H1 (cell line): ENCODE measurements around the gene CCL22. TPM values are rescaled to one million over a fixed set of nuclear protein-coding genes. Genes with fewer than 3 reads are reported as not detected.
A peak's percentile ranks its signal among the peaks of the same experiment; 100 is the strongest.

Experiments
- CTCF ChIA-PET: fragments of 300-600 bp; sonication (Branson Sonifier 250); formaldehyde crosslinking; loops from one replicate; lab custom pipeline; 2021; ENCODE audit not compliant: partially characterized antibody; lab: Charles Lee
- POLR2A ChIA-PET: fragments of 300-600 bp; sonication (Branson Sonifier 250); formaldehyde crosslinking; loops from one replicate; lab custom pipeline; 2021; ENCODE audit warnings: inconsistent platforms; ENCODE audit not compliant: partially characterized antibody; lab: Charles Lee
- DNase-seq, 2 experiments: peaks; one replicate each; pipeline versions ENCODE4 v3.0.0 to v3.0.0-alpha.2; 2010 to 2022; ENCODE audit warnings: low spot score in 2 of 2, low read depth in 1 of 2, mixed read lengths in 1 of 2
- FAIRE-seq: peaks from 2 replicates; lab custom pipeline; 2011; peaks lifted over from hg19 to GRCh38; lab: Jason Lieb, UNC
- H2AFZ ChIP-seq: 2 replicates; pipeline ENCODE4 v1.8.1; 2012; ENCODE audit warnings: low read length, inconsistent platforms
- H2AK5ac ChIP-seq: 2 replicates; pipeline ENCODE4 v1.6.1; 2013; ENCODE audit warnings: low read depth, low read length
- H2BK120ac ChIP-seq: replicated peaks from 2 replicates; pipeline ENCODE3; 2013; ENCODE audit warnings: low read depth, low read length, inconsistent platforms
- H2BK12ac ChIP-seq: 2 replicates; pipeline ENCODE4 v1.6.1; 2013; ENCODE audit warnings: low read depth, low read length
- H2BK15ac ChIP-seq: 2 replicates; pipeline ENCODE4 v1.6.1; 2013; ENCODE audit warnings: low read length
- H2BK20ac ChIP-seq: 2 replicates; pipeline ENCODE4 v1.6.1; 2013; ENCODE audit warnings: low read length
- H2BK5ac ChIP-seq: 2 replicates; pipeline ENCODE4 v1.6.1; 2013; ENCODE audit warnings: low read depth, low read length
- H3K14ac ChIP-seq: 2 replicates; pipeline ENCODE4 v1.6.1; 2013; ENCODE audit warnings: inconsistent platforms; ENCODE audit not compliant: insufficient read length
- H3K18ac ChIP-seq: 2 replicates; pipeline ENCODE4 v1.6.1; 2013; ENCODE audit warnings: low read length; ENCODE audit errors: extremely low read depth
- H3K23ac ChIP-seq: 2 replicates; pipeline ENCODE4 v1.6.1; 2013; ENCODE audit warnings: inconsistent platforms; ENCODE audit not compliant: insufficient read length
- H3K23me2 ChIP-seq: 2 replicates; pipeline ENCODE4 v1.6.1; 2013; ENCODE audit warnings: low read depth, low read length
- H3K27ac ChIP-seq: 2 replicates; pipeline ENCODE4 v1.6.1; 2011; ENCODE audit warnings: low read depth, low read length, inconsistent platforms
- H3K27me3 ChIP-seq, 4 experiments: replicated peaks in 1 of 4; 1 replicate in 1 of 4; 2 replicates in 3 of 4; pipeline versions ENCODE4 v1.6.1 to v1.8.1; 2011 to 2013; ENCODE audit warnings: low read length in 3 of 4, mild to moderate bottlenecking in 3 of 4, inconsistent platforms in 2 of 4, mixed read lengths in 2 of 4, moderate library complexity in 1 of 4; ENCODE audit not compliant: control insufficient read depth in 3 of 4, insufficient read depth in 3 of 4; ENCODE audit errors: extremely low read depth in 1 of 4
- H3K36me3 ChIP-seq, 4 experiments: 2 replicates each; pipeline versions ENCODE4 v1.6.1 to v1.8.1; 2011 to 2013; ENCODE audit warnings: mild to moderate bottlenecking in 4 of 4, low read length in 3 of 4, moderate library complexity in 2 of 4, control low read depth in 1 of 4, inconsistent platforms in 1 of 4; ENCODE audit not compliant: insufficient read depth in 4 of 4, control insufficient read depth in 2 of 4
- H3K4ac ChIP-seq: replicated peaks from 2 replicates; pipeline ENCODE3; 2013; ENCODE audit warnings: low read length, low read depth, mixed read lengths, inconsistent platforms; ENCODE audit not compliant: insufficient read length
- H3K4me1 ChIP-seq, 4 experiments: replicated peaks in 1 of 4; 1 replicate in 1 of 4; 2 replicates in 3 of 4; pipeline versions ENCODE4 v1.6.1 to v1.8.1; 2011 to 2013; ENCODE audit warnings: low read length in 3 of 4, inconsistent platforms in 2 of 4, mixed read lengths in 1 of 4; ENCODE audit not compliant: insufficient read depth in 4 of 4, control insufficient read depth in 3 of 4
- H3K4me2 ChIP-seq, 2 experiments: 2 replicates each; pipeline versions ENCODE4 v1.6.1 to v1.8.1; 2011 to 2013; ENCODE audit warnings: low read depth in 2 of 2, low read length in 2 of 2, control low read depth in 1 of 2, inconsistent platforms in 1 of 2, mild to moderate bottlenecking in 1 of 2; ENCODE audit not compliant: insufficient read depth in 1 of 2
- H3K4me3 ChIP-seq, 4 experiments: fragments of 200-600, 300-600 bp in 1 of 4; sonication (generic), shearing (Covaris generic), sonication (Bioruptor Twin) in 1 of 4; 2 replicates each; pipeline versions ENCODE4 v1.5.1 to v1.8.1; 2011 to 2016; ENCODE audit warnings: low read length in 4 of 4, low read depth in 3 of 4, control low read depth in 2 of 4, inconsistent platforms in 2 of 4, mild to moderate bottlenecking in 2 of 4, mixed read lengths in 1 of 4, moderate library complexity in 1 of 4; ENCODE audit not compliant: insufficient read depth in 2 of 4; ENCODE audit errors: extremely low read depth in 1 of 4
- H3K56ac ChIP-seq: replicated peaks from 2 replicates; pipeline ENCODE3; 2013; ENCODE audit warnings: low read depth, mild to moderate bottlenecking, mixed read lengths, low read length, inconsistent platforms; ENCODE audit not compliant: insufficient read length
- H3K79me1 ChIP-seq: 2 replicates; pipeline ENCODE4 v1.6.1; 2013; ENCODE audit warnings: low read depth, low read length, control low read depth
- H3K79me2 ChIP-seq, 2 experiments: 2 replicates each; pipeline versions ENCODE4 v1.6.1 to v1.8.1; 2012 to 2013; ENCODE audit warnings: low read length in 2 of 2, mild to moderate bottlenecking in 2 of 2, inconsistent platforms in 1 of 2; ENCODE audit not compliant: insufficient read depth in 2 of 2, control insufficient read depth in 1 of 2
- H3K9ac ChIP-seq, 4 experiments: replicated peaks in 1 of 4; 1 replicate in 1 of 4; 2 replicates in 3 of 4; pipeline versions ENCODE4 v1.6.1 to v1.8.1; 2011 to 2013; ENCODE audit warnings: low read depth in 3 of 4, low read length in 3 of 4, control low read depth in 2 of 4, mild to moderate bottlenecking in 2 of 4, moderate library complexity in 2 of 4, inconsistent platforms in 1 of 4; ENCODE audit errors: extremely low read depth in 1 of 4
- H3K9me3 ChIP-seq, 2 experiments: 2 replicates each; pipeline versions ENCODE4 v1.6.1 to v1.8.1; 2012 to 2013; ENCODE audit warnings: mild to moderate bottlenecking in 2 of 2, moderate library complexity in 2 of 2, control low read depth in 1 of 2, inconsistent platforms in 1 of 2, low read depth in 1 of 2, low read length in 1 of 2, mixed read lengths in 1 of 2; ENCODE audit not compliant: insufficient read depth in 2 of 2
- H4K20me1 ChIP-seq, 2 experiments: replicated peaks in 1 of 2; 2 replicates each; pipeline versions ENCODE3 to v1.8.1; 2011 to 2013; ENCODE audit warnings: inconsistent platforms in 2 of 2, low read length in 2 of 2, mild to moderate bottlenecking in 1 of 2; ENCODE audit not compliant: insufficient read depth in 2 of 2, control insufficient read depth in 1 of 2
- H4K5ac ChIP-seq: 2 replicates; pipeline ENCODE4 v1.6.1; 2013; ENCODE audit warnings: low read length, low read depth, mixed read lengths, inconsistent platforms; ENCODE audit not compliant: insufficient read length
- H4K8ac ChIP-seq: 2 replicates; pipeline ENCODE4 v1.8.0; 2013; ENCODE audit warnings: mild to moderate bottlenecking, moderate library complexity, low read length, inconsistent platforms; ENCODE audit not compliant: insufficient read depth; ENCODE audit errors: extremely low read depth
- H4K91ac ChIP-seq: replicated peaks from 2 replicates; pipeline ENCODE3; 2013; ENCODE audit warnings: low read length, mixed read lengths, inconsistent platforms; ENCODE audit not compliant: insufficient read length
- BCL11A ChIP-seq, 2 experiments: IDR thresholded peaks; one replicate each; pipeline ENCODE4 v1.6.1; 2011; ENCODE audit warnings: low read depth in 2 of 2, low read length in 2 of 2, mild to moderate bottlenecking in 2 of 2
- CBX8 ChIP-seq: fragments of 300-800, 300-1000 bp; sonication (generic); IDR thresholded peaks from 2 replicates; pipeline ENCODE4 v1.7.1; 2016; ENCODE audit warnings: low read depth, low read length, borderline replicate concordance
- CTBP2 ChIP-seq: IDR thresholded peaks from 2 replicates; pipeline ENCODE4 v1.7.0; 2011; ENCODE audit warnings: borderline replicate concordance, mild to moderate bottlenecking, moderate library complexity, mixed read lengths, low read length; ENCODE audit not compliant: insufficient read depth, insufficient read length
- HDAC6 ChIP-seq: IDR thresholded peaks from one replicate; pipeline ENCODE4 v1.7.1; 2012; ENCODE audit warnings: low read depth, mild to moderate bottlenecking, inconsistent platforms, low read length, moderate library complexity
- POU5F1 ChIP-seq: IDR thresholded peaks from 2 replicates; pipeline ENCODE4 v1.6.1; 2011; ENCODE audit warnings: low read depth, mild to moderate bottlenecking, low read length, moderate library complexity
- SIRT6 ChIP-seq: IDR thresholded peaks from one replicate; pipeline ENCODE4 v1.7.1; 2012; ENCODE audit warnings: low read length, inconsistent platforms
- TBP ChIP-seq: IDR thresholded peaks from 2 replicates; pipeline ENCODE4 v1.6.1; 2011; ENCODE audit warnings: low read depth, low read length, improper control_type of control experiment
- ZNF274 ChIP-seq: IDR thresholded peaks from 2 replicates; pipeline ENCODE4 v1.7.0; 2012; ENCODE audit warnings: low read length, borderline replicate concordance; ENCODE audit errors: extremely low read depth
- WGBS, 2 experiments: shearing (Covaris generic) in 1 of 2; methylation state at CpG; one replicate each; pipeline versions ENCODE4 v1.1.6 to v1.1.7; 2013 to 2015; ENCODE audit warnings: low lambda C conversion rate in 2 of 2, mixed read lengths in 2 of 2, inconsistent platforms in 1 of 2, low coverage in 1 of 2, missing lambda C conversion rate in 1 of 2; ENCODE audit not compliant: insufficient replicate concordance in 2 of 2, insufficient coverage in 1 of 2, insufficient read length in 1 of 2; ENCODE audit errors: extremely low coverage in 1 of 2, missing lambda C conversion rate in 1 of 2; 5-methylcytosine and 5-hydroxymethylcytosine counted together
- polyA plus RNA-seq, 7 experiments: library from polyadenylated mRNA; depleted of rRNA in 3 of 7; stranded (reverse) in 5 of 7; unstranded in 2 of 7; fragments of >200 nt in 5 of 7; fragments of 200-250 nt in 2 of 7; gene quantifications; 1 replicate in 5 of 7; 2 replicates in 1 of 7; 4 replicates in 1 of 7; pipeline versions ENCODE4 v1.2.1 to v1.2.3, GENCODE V29; 2011 to 2013; ENCODE audit warnings: missing spikeins in 2 of 7, mixed read lengths in 2 of 7
- total RNA-seq: library from RNA; stranded (reverse); fragmentation: NEBNext Ultra II Directional; extraction: Animal tissue kit (Norgen Biotek cat#: 25700); gene quantifications from 2 replicates; pipeline ENCODE4 v1.2.1, GENCODE V29; 2021

The CCL22 gene
- total and polyA plus RNA-seq, 2 of the 8 experiments (the other 6 are each of a cell fraction or from before 2014, with no cell fraction given) = not detected

GRCh38 chr16:57315416-57315815 is 43.2 kb upstream of the CCL22 start:
- H3K9me3 ChIP-seq = no peaks in the 10 kb centered on the region
- no peak overlapping the region for H2BK20ac ChIP-seq
- no peak overlapping the region for H3K9ac ChIP-seq
- no peaks in the 10 kb centered on the region for H3K79me2 ChIP-seq
- H3K79me1 ChIP-seq = no peaks in the 10 kb centered on the region
- no peak overlapping the region for H4K91ac ChIP-seq
- H3K36me3 ChIP-seq = no peaks in the 10 kb centered on the region
- no peak overlapping the region for H3K14ac ChIP-seq
- no peak overlapping the region for H4K8ac ChIP-seq
- H3K4me3 ChIP-seq = no peak overlapping the region
- 86% methylated on average over 7 of the region's 7 CpGs; no CpG with 5 or more reads in 1 of the 2 experiments for WGBS, 2 experiments
- H3K4me2 ChIP-seq = no peak overlapping the region
- H3K27ac ChIP-seq = no peak overlapping the region
- no peak overlapping the region for H2AK5ac ChIP-seq
- H3K23me2 ChIP-seq = peaks cover 4% of the 10 kb centered on the region; the same call in 1 of the 2 replicates
- peak overlapping the region; percentile 41 for H3K4ac ChIP-seq
- H2BK15ac ChIP-seq = no peak overlapping the region
- H2BK120ac ChIP-seq = no peak overlapping the region
- H3K56ac ChIP-seq = no peak overlapping the region
- no peak overlapping the region for H2BK5ac ChIP-seq
- H3K27me3 ChIP-seq = no peaks in the 10 kb centered on the region
- H3K4me1 ChIP-seq = peaks cover 2 to 6% (median 4%) of the 10 kb centered on the region in 4 experiments; a peak in 4 of 7 replicates
- no peak overlapping the region for H4K5ac ChIP-seq
- no peak overlapping the region for H2BK12ac ChIP-seq
- ChIA-PET CTCF (interaction anchor here (1.5 kb wide), 1 partner anchor 15 kb away, joined by 5 read pairs; no protein-coding TSS in a partner anchor), POLR2A (no interaction called here)
- no peak overlapping the region for H2AFZ ChIP-seq
- H3K18ac ChIP-seq = no peak overlapping the region
- no peak for FAIRE-seq
- H4K20me1 ChIP-seq = no peaks in the 10 kb centered on the region
- DNase-seq = peak in 1 of 2 experiments; percentile 28
- no peak overlapping the region for H3K23ac ChIP-seq
- TF ChIP-seq CTBP2 = no peak
- TF ChIP-seq SIRT6 = no peak
- TF ChIP-seq HDAC6 = no peak
- TF ChIP-seq POU5F1 = no peak
- no peak for TF ChIP-seq CBX8
- no peak for TF ChIP-seq BCL11A (IDR thresholded peaks at IDR 0.05; ENCODE audit: low read depth in 2 of 2, low read length in 2 of 2)
- no peak for TF ChIP-seq TBP
- no peak for TF ChIP-seq ZNF274
